Neural cell (in vitro differentiated cells): ENCODE data around the gene ZBTB32. TPM values are rescaled to one million over a fixed set of nuclear protein-coding genes. Genes with fewer than 3 reads are reported as not detected.

Experiments used
- H2AFZ ChIP-seq: fragments of 200-600, 300-800 bp; sonication (generic), shearing (Covaris generic); 2 replicates; pipeline ENCODE4 v1.6.0; 2014; ENCODE audit warnings: low read depth, mild to moderate bottlenecking, antibody characterized with exemption, low read length, moderate library complexity
- H3F3A ChIP-seq: fragments of 200-600 bp; shearing (Covaris generic); 2 replicates; pipeline ENCODE4 v1.6.1; 2016; ENCODE audit warnings: mild to moderate bottlenecking, moderate library complexity, mixed read lengths, antibody characterized with exemption, low read length; ENCODE audit not compliant: insufficient read depth, poor library complexity, severe bottlenecking
- H3K27ac ChIP-seq: fragments of 200-600, 300-800 bp; sonication (generic), shearing (Covaris generic); 2 replicates; pipeline ENCODE4 v1.5.1; 2014; ENCODE audit warnings: mild to moderate bottlenecking, low read length, moderate library complexity
- H3K27me3 ChIP-seq: fragments of 300-800, 200-600 bp; sonication (generic), shearing (Covaris generic); 2 replicates; pipeline ENCODE4 v1.6.0; 2014; ENCODE audit warnings: mild to moderate bottlenecking, low read depth, low read length, moderate library complexity; ENCODE audit not compliant: insufficient read depth
- H3K36me3 ChIP-seq: fragments of 300-800, 200-600 bp; sonication (generic), shearing (Covaris generic); 2 replicates; pipeline ENCODE4 v1.5.1; 2014; ENCODE audit warnings: mild to moderate bottlenecking, antibody characterized with exemption, low read length, moderate library complexity; ENCODE audit not compliant: insufficient read depth
- H3K4me2 ChIP-seq: fragments of 300-800, 200-600 bp; sonication (generic), shearing (Covaris generic); 2 replicates; pipeline ENCODE4 v1.6.0; 2014; ENCODE audit warnings: mild to moderate bottlenecking, low read length
- H3K4me3 ChIP-seq: fragments of 300-800, 200-600 bp; sonication (generic), shearing (Covaris generic); 2 replicates; pipeline ENCODE4 v1.5.1; 2014; ENCODE audit warnings: mild to moderate bottlenecking, low read length, moderate library complexity
- H3K79me2 ChIP-seq: fragments of 200-600 bp; shearing (Covaris generic); replicated peaks from 2 replicates; pipeline ENCODE4 v1.6.0; 2014; ENCODE audit warnings: mild to moderate bottlenecking, low read length, moderate library complexity; ENCODE audit not compliant: insufficient read depth
- H3K9ac ChIP-seq: fragments of 300-800, 200-600 bp; sonication (generic), shearing (Covaris generic); 2 replicates; pipeline ENCODE4 v1.6.1; 2016; ENCODE audit warnings: mild to moderate bottlenecking, low read length, mixed read lengths
- H3K9me2 ChIP-seq: fragments of 200-600 bp; shearing (Covaris generic); 2 replicates; pipeline ENCODE4 v1.6.1; 2016; ENCODE audit warnings: mild to moderate bottlenecking, low read length, mixed read lengths; ENCODE audit not compliant: insufficient read depth
- H3K9me3 ChIP-seq: fragments of 200-600, 300-800 bp; sonication (generic), shearing (Covaris generic); 2 replicates; pipeline ENCODE4 v1.6.1; 2016; ENCODE audit warnings: mild to moderate bottlenecking, mixed run types, low read length, moderate library complexity, mixed read lengths
- H4K20me1 ChIP-seq: fragments of 200-600 bp; shearing (Covaris generic); 2 replicates; pipeline ENCODE4 v1.6.1; 2016; ENCODE audit warnings: mild to moderate bottlenecking, mixed run types; ENCODE audit not compliant: insufficient read depth
- CTCF ChIP-seq: fragments of 450-650 bp; IDR thresholded peaks from 2 replicates; pipeline ENCODE4 v1.5.1; 2014; ENCODE audit warnings: antibody characterized with exemption, mild to moderate bottlenecking, moderate library complexity; ENCODE audit not compliant: poor library complexity, severe bottlenecking
- EP300 ChIP-seq: fragments of 450-650 bp; conservative IDR thresholded peaks from 2 replicates; pipeline ENCODE4 v1.6.1; 2014; ENCODE audit warnings: antibody characterized with exemption, mild to moderate bottlenecking, moderate library complexity; ENCODE audit not compliant: poor library complexity, severe bottlenecking
- EZH2 ChIP-seq: fragments of 200-600, 300-800 bp; shearing (Covaris generic), sonication (generic); IDR thresholded peaks from 2 replicates; pipeline ENCODE4 v1.6.1; 2014; ENCODE audit warnings: antibody characterized with exemption, low read length, borderline replicate concordance, mild to moderate bottlenecking; ENCODE audit not compliant: insufficient read depth, poor library complexity, severe bottlenecking
- POLR2AphosphoS5 ChIP-seq: IDR thresholded peaks from 2 replicates; pipeline ENCODE4 v1.6.1; 2012
- RAD21 ChIP-seq: fragments of 450-650 bp; conservative IDR thresholded peaks from 2 replicates; pipeline ENCODE4 v1.6.1; 2014; ENCODE audit warnings: antibody characterized with exemption, mild to moderate bottlenecking, moderate library complexity
- REST ChIP-seq: IDR thresholded peaks from 2 replicates; pipeline ENCODE4 v1.6.1; 2012; ENCODE audit warnings: borderline replicate concordance
- SMC3 ChIP-seq: fragments of 450-650 bp; conservative IDR thresholded peaks from 2 replicates; pipeline ENCODE4 v1.6.1; 2014; ENCODE audit warnings: antibody characterized with exemption, mild to moderate bottlenecking, moderate library complexity; ENCODE audit not compliant: poor library complexity
- TAF1 ChIP-seq: IDR thresholded peaks from 2 replicates; pipeline ENCODE4 v1.6.1; 2012; ENCODE audit warnings: low read depth
- polyA plus RNA-seq: library from polyadenylated mRNA; depleted of rRNA; stranded (reverse); fragments of >200 nt; gene quantifications from 2 replicates; pipeline ENCODE4 v1.2.3, GENCODE V29; 2014

The ZBTB32 gene
- polyA plus RNA-seq, 1 donor from 2014 or later: not detected

GRCh38 chr19:35733180-35734125 is 29.1 kb downstream of the ZBTB32 start:
- TF ChIP-seq POLR2AphosphoS5 (no peak), SMC3 (no peak), REST (no peak)
- Histone ChIP-seq H3K9ac (no peak overlapping the region), H2AFZ (no peak overlapping the region), H3K79me2 (no peaks in the 10 kb centered on the region), H3K27ac (no peak overlapping the region), H4K20me1 (no peaks in the 10 kb centered on the region), H3K9me2 (no peaks in the 10 kb centered on the region), H3F3A (no peaks in the 10 kb centered on the region), H3K4me2 (no peak overlapping the region), H3K36me3 (no peaks in the 10 kb centered on the region), H3K27me3 (no peaks in the 10 kb centered on the region), H3K4me3 (no peak overlapping the region), H3K9me3 (no peaks in the 10 kb centered on the region)

GRCh38 chr19:35734273-35734672 is 29.9 kb downstream of the ZBTB32 start:
- H3K9ac ChIP-seq: no peak overlapping the region
- H3K27ac ChIP-seq: no peak overlapping the region
- H3K9me2 ChIP-seq: no peaks in the 10 kb centered on the region
- H3K4me2 ChIP-seq: no peak overlapping the region
- H4K20me1 ChIP-seq: no peaks in the 10 kb centered on the region
- no peaks in the 10 kb centered on the region for H3K9me3 ChIP-seq
- H3F3A ChIP-seq: no peaks in the 10 kb centered on the region
- no peak for TF ChIP-seq SMC3
- no peak for TF ChIP-seq EP300
- TF ChIP-seq POLR2AphosphoS5: no peak
- no peak for TF ChIP-seq REST
- TF ChIP-seq CTCF: no peak
- TF ChIP-seq EZH2: no peak
- no peak for TF ChIP-seq TAF1
- no peak for TF ChIP-seq RAD21
- no peaks in the 10 kb centered on the region for H3K79me2 ChIP-seq
- no peak overlapping the region for H3K4me3 ChIP-seq
- H2AFZ ChIP-seq: no peak overlapping the region
- H3K36me3 ChIP-seq: no peaks in the 10 kb centered on the region
- H3K27me3 ChIP-seq: no peaks in the 10 kb centered on the region
